Left lung (tissue), 10 donors: Measurements from ENCODE around the gene CERCAM. TPM values are rescaled to one million over a fixed set of nuclear protein-coding genes. Genes with fewer than 3 reads are reported as not detected.

ENCODE experiments used
- ATAC-seq: fragments of 200-7000 bp; cut with Tn5 transposase; one replicate; pipeline ENCODE4 v1.9.1; 2020; ENCODE audit warnings: moderate library complexity
- DNase-seq, 4 donors: peaks; one replicate each; pipeline ENCODE4 v3.0.0-alpha.2; 2013 to 2020
- H3K27ac ChIP-seq, 2 donors: fragments of 200-600 bp; sonication (generic) in 1 of 2; one replicate each; pipeline versions ENCODE4 v1.5.0 to v1.8.0; 2020 to 2021
- H3K27me3 ChIP-seq, 2 donors: fragments of 200-600 bp; sonication (generic) in 1 of 2; one replicate each; pipeline versions ENCODE4 v1.5.0 to v1.8.0; 2020 to 2021
- H3K36me3 ChIP-seq, 2 donors: fragments of 200-600 bp; sonication (generic) in 1 of 2; one replicate each; pipeline versions ENCODE4 v1.5.0 to v1.8.0; 2020 to 2021
- H3K4me1 ChIP-seq, 2 donors: fragments of 200-600 bp; one replicate each; pipeline ENCODE4 v1.8.0; 2021
- H3K4me3 ChIP-seq, 2 donors: fragments of 200-600 bp; sonication (generic) in 1 of 2; one replicate each; pipeline versions ENCODE4 v1.5.0 to v1.8.0; 2020 to 2021; ENCODE audit warnings: mild to moderate bottlenecking in 1 of 2
- H3K9me3 ChIP-seq, 2 donors: fragments of 200-600 bp; sonication (generic) in 1 of 2; one replicate each; pipeline versions ENCODE4 v1.5.0 to v1.8.0; 2020 to 2021
- intact Hi-C, 2 donors: fragments of 100-400 bp; cut with DNase I; formaldehyde crosslinking; loops; one replicate each; pipeline versions ENCODE4 v1.11.2 to v1.14.2; 2022
- polyA plus RNA-seq, 6 donors: library from polyadenylated mRNA; unstranded; fragments of 120-200 nt; gene quantifications; one replicate each; pipeline ENCODE4 v1.2.1, GENCODE V29; 2013; ENCODE audit not compliant: insufficient read length in 6 of 6
- total RNA-seq, 2 donors: library from RNA; stranded (reverse); fragmentation: NEBNext Ultra II Directional; extraction: Animal tissue kit (Norgen Biotek cat#: 25700); gene quantifications; one replicate each; pipeline ENCODE4 v1.2.1, GENCODE V29; 2021
- TF ChIP-seq, protein P1 (sequence below), 2 donors: fragments of 200-600 bp; sonication (generic) in 1 of 2; IDR thresholded peaks; one replicate each; pipeline versions ENCODE4 v1.5.0 to v1.8.0; 2021; ENCODE audit warnings: antibody characterized with exemption in 2 of 2
- donor health status: DM: no; HTN: yes; CAD: no.
- donor health status: DM: no; HTN: no; CAD: no.

CERCAM gene
- total and polyA plus RNA-seq, 8 donors: 35.8 to 79.0 (median 46.7) TPM

DNA sequence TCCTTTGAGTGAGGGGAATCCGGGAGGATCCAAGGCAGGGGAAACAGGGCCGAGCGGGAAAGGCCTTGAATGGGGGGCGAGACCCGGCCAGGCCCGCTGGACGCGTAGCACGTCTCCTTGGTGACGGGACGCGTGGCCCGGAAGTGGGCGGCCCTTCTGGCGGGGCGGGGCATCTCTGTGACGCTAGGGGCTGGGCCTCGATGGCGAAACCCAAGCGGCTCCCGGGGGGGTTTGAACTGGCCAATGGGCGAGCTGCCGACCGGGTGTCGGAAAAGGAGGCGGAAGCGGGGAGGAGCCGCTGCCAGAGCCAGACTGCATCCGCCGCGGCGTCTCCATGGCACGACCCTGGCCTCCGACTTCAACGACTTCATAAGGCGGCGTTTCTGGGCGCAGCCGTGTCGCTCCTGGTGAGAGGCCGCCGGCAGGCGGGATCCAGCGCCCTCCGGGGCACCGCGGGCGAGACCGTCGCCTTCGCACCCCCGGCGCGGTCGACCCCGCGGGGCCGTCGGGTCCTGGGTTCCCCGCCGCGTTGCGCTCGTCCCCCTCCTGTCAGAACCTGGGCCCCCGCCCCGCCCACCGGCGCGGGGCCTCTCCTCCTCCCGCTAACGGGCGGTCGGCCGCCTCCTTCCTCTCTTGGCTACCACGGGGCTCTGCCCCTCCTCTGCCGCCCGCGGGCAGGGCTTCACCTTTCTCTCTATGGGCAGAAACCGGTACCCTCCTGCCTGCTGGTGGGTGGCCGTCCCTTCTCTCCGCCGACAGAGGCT lies 35.4 kb downstream of the CERCAM start, which contains the start of gene ODF2:
Gene ODF2 (plus strand): TSS at position 158 of the 764 bp plus-strand sequence. CDS start 86 bp downstream, at position 244.
- DNase-seq (peak; percentile 96 to 98 (median 98)), ATAC-seq (peak; percentile 97)
- no peaks in the 10 kb centered on the region for H3K27me3 ChIP-seq
- intact Hi-C loops: no loop called here
- peak within 1 kb of the TSS; percentile 95 to 100 for H3K4me3 ChIP-seq
- H3K27ac ChIP-seq: peak within 1 kb of the TSS; percentile 74 to 91
- H3K9me3 ChIP-seq: no peaks in the 10 kb centered on the region
- TF ChIP-seq, protein P1, sequence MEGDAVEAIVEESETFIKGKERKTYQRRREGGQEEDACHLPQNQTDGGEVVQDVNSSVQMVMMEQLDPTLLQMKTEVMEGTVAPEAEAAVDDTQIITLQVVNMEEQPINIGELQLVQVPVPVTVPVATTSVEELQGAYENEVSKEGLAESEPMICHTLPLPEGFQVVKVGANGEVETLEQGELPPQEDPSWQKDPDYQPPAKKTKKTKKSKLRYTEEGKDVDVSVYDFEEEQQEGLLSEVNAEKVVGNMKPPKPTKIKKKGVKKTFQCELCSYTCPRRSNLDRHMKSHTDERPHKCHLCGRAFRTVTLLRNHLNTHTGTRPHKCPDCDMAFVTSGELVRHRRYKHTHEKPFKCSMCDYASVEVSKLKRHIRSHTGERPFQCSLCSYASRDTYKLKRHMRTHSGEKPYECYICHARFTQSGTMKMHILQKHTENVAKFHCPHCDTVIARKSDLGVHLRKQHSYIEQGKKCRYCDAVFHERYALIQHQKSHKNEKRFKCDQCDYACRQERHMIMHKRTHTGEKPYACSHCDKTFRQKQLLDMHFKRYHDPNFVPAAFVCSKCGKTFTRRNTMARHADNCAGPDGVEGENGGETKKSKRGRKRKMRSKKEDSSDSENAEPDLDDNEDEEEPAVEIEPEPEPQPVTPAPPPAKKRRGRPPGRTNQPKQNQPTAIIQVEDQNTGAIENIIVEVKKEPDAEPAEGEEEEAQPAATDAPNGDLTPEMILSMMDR (IDR thresholded peaks at IDR 0.05): no peak
- peaks cover 6 to 9% of the 10 kb centered on the region in 2 donors for H3K4me1 ChIP-seq
- H3K36me3 ChIP-seq: peaks cover 0 to 17% of the 10 kb centered on the region in 2 donors

DNA sequence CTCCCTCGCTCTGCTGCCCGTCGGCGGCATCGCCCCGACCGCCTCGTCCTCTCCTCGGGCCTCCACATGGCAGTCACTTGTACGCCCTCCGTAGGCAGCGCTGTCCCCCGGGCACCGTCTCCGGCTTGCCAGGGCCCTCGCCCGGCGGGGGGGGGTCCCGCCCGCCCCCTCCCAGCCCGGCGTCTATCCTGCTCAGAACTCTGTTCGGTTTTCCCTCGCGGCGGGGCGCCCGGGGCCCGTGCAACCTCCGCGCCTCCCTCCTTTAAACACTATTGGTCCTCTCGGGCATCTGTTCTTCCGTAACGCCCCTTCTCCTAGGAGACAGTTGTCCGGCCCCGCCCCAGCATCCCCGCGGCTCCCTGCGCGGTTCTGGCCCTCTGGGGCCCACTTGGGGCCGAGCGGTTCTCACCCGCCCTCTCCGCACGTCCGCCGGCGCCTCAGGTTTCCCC lies 36.0 kb downstream of the CERCAM start:
- H3K27ac ChIP-seq: peak overlapping the region; percentile 74 to 91
- no peaks in the 10 kb centered on the region for H3K27me3 ChIP-seq
- H3K4me3 ChIP-seq: peak overlapping the region; percentile 95 to 100
- DNase-seq (peak; percentile 37 to 90 (median 66)), ATAC-seq (peak; percentile 82)
- no peaks in the 10 kb centered on the region for H3K9me3 ChIP-seq
- peaks cover 6 to 9% of the 10 kb centered on the region in 2 donors for H3K4me1 ChIP-seq
- peaks cover 0 to 23% of the 10 kb centered on the region in 2 donors for H3K36me3 ChIP-seq
- TF ChIP-seq, protein P1 (IDR thresholded peaks at IDR 0.05): no peak
- intact Hi-C loops: no loop called here

DNA sequence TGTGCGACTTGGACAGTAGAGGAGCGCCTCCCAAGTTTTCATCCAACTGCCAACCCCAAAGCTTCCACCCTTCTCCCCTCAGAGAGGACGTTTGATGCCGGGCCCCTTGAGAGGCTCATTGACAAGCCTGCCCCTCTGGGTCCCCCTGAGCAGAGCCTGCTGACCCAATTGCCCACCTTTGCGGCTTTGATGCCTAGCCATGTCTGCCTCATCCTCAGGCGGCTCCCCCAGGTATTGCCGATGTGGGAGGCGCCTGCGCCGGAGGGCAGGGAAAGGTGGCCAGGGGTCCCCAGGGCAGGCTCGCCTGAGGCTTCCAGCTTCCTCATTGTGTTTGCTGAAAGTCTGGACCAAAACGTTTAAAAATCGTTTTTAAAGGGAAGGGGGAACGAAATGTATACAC lies 36.5 kb downstream of the CERCAM start:
- Histone ChIP-seq H3K4me3 (peak overlapping the region; percentile 95 to 100), H3K36me3 (peaks cover 0 to 29% of the 10 kb centered on the region in 2 donors), H3K27ac (no peak overlapping the region), H3K9me3 (no peaks in the 10 kb centered on the region), H3K4me1 (peaks cover 6 to 9% of the 10 kb centered on the region in 2 donors), H3K27me3 (no peaks in the 10 kb centered on the region)
- DNase-seq (no peak), ATAC-seq (no peak)
- TF ChIP-seq, protein P1 (IDR thresholded peaks at IDR 0.05): no peak
- intact Hi-C loops: no loop called here

DNA sequence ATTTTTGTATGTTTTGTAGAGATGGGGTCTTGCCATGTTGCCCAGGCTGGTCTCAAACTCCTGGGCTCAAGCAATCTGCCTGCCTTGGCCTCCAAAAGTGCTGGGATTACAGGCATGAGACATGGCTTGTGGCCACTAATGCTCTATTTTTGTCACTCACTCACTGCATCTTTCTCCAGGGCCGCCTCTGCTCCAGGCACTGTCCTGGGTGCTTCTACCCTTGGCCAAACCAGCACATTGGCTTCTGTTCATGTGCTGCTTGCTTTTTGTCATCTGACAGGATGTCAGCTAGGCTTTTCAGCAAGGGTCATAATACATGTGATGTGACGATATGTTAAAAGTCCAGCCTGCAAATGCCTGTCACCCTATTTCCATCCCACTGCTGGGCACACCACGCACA lies 38.4 kb downstream of the CERCAM start:
- ATAC-seq: no peak
- intact Hi-C loops: no loop called here
- H3K36me3 ChIP-seq: peaks cover 0 to 47% of the 10 kb centered on the region in 2 donors

DNA sequence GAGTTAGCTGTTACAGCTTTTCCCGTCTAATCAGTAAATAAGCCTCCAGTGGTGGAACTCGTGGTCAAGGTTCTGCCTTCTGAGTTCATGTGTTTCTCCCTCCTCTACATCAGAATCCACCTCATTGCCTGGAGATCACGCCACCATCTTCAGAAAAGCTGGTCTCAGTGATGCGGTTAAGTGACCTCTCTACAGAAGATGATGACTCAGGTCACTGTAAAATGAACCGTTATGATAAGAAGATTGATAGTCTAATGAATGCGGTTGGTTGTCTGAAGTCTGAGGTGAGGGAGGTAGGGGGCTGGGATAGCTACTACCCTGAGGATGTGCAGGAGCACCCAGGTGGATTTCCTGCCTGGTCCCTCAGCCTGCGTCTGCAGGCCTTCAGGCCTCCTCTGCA lies 48.4 kb downstream of the CERCAM start:
- H3K36me3 ChIP-seq: peaks cover 0 to 81% of the 10 kb centered on the region in 2 donors
- no peak overlapping the region for H3K27ac ChIP-seq
- no peaks in the 10 kb centered on the region for H3K4me1 ChIP-seq
- H3K9me3 ChIP-seq: no peaks in the 10 kb centered on the region
- intact Hi-C loops: no loop called here
- TF ChIP-seq, protein P1 (IDR thresholded peaks at IDR 0.05): no peak
- no peak for DNase-seq
- no peak for ATAC-seq
- no peak overlapping the region for H3K4me3 ChIP-seq
- H3K27me3 ChIP-seq: no peaks in the 10 kb centered on the region

More for the DNA sequence above, 38.4 kb downstream of the CERCAM start:
- no peak for DNase-seq
- TF ChIP-seq, protein P1 (IDR thresholded peaks at IDR 0.05): no peak
- Histone ChIP-seq H3K4me1 (peaks cover 6 to 9% of the 10 kb centered on the region in 2 donors), H3K27ac (no peak overlapping the region), H3K27me3 (no peaks in the 10 kb centered on the region), H3K9me3 (no peaks in the 10 kb centered on the region), H3K4me3 (no peak overlapping the region)
